Activated gamma-delta T cell treated with Interleukin-2 at 50 U/mL for 16 hours (primary cell): Measurements from ENCODE around the gene ARPC5L.
"Not testable (repeated sequence)": the region's sequence is repeated elsewhere in the genome, so short reads cannot be mapped to it uniquely, and the experiment has no call there.

ENCODE experiments used
- DNase-seq: peaks from one replicate; pipeline ENCODE4 v3.0.0-alpha.2; 2020

The ARPC5L gene

GRCh38 chr9:124894741-124895170 is 32.8 kb downstream of the ARPC5L start:
- DNase-seq, result peak; percentile 39

GRCh38 chr9:124897570-124898460 is 35.9 kb downstream of the ARPC5L start:
- DNase-seq, result no peak

- no peak for DNase-seq
These were observed 37.9 kb downstream of the ARPC5L start for GRCh38 chr9:124899845-124900244.

GRCh38 chr9:124906966-124907365 is 45.0 kb downstream of the ARPC5L start:
- no peak for DNase-seq

GRCh38 chr9:124908098-124908497 is 46.2 kb downstream of the ARPC5L start:
- DNase-seq, result no peak

GRCh38 chr9:124911766-124912165 is 49.8 kb downstream of the ARPC5L start:
- DNase-seq, result no peak

- DNase-seq, result no peak
These were observed 51.4 kb downstream of the ARPC5L start for GRCh38 chr9:124913378-124913777.

GRCh38 chr9:124914753-124915405 is 52.9 kb downstream of the ARPC5L start:
- DNase-seq, result no peak

GRCh38 chr9:124920394-124920793 is 58.5 kb downstream of the ARPC5L start:
- DNase-seq, result not testable (repeated sequence)
